IMR-90 (cell line): ENCODE measurements around the gene PAPSS1. TPM values are rescaled to one million over a fixed set of nuclear protein-coding genes. Genes with fewer than 3 reads are reported as not detected.

ENCODE experiments used
- ATAC-seq: fragments of 200-7000 bp; cut with Tn5 transposase; 2 replicates; pipeline ENCODE4 v1.9.1; 2020; ENCODE audit warnings: low read depth, mild to moderate bottlenecking, moderate library complexity
- BruUV-seq: library from RNA; stranded (reverse); fragments of 400-500 nt; replicated peaks from 2 replicates; lab custom pipeline; 2021; lab: Mats Ljungman, UMichigan
- CTCF ChIA-PET: fragments of 300-600 bp; formaldehyde crosslinking; extraction: SDS; loops from one replicate; lab custom pipeline; 2021; ENCODE audit warnings: antibody characterized with exemption; lab: Yijun Ruan, JAX
- POLR2A ChIA-PET: fragments of 300-600 bp; sonication (Branson Sonifier 250); formaldehyde crosslinking; loops from one replicate; lab custom pipeline; 2022; ENCODE audit warnings: antibody characterized with exemption; ENCODE audit not compliant: unreplicated experiment; lab: Charles Lee
- DNase-seq: peaks from one replicate; pipeline ENCODE4 v3.0.0; 2013
- H2AFZ ChIP-seq: replicated peaks from 2 replicates; pipeline ENCODE3; 2013; ENCODE audit warnings: low read length, mild to moderate bottlenecking; ENCODE audit not compliant: poor library complexity
- H2AK5ac ChIP-seq: 2 replicates; pipeline ENCODE4 v1.6.1; 2013; ENCODE audit warnings: low read depth, low read length, inconsistent platforms
- H2AK9ac ChIP-seq: replicated peaks from 2 replicates; pipeline ENCODE3; 2013; ENCODE audit warnings: mild to moderate bottlenecking, low read depth, low read length, moderate library complexity; ENCODE audit not compliant: poor library complexity
- H2BK120ac ChIP-seq: 2 replicates; pipeline ENCODE4 v1.6.1; 2013; ENCODE audit warnings: low read depth, low read length, inconsistent platforms
- H2BK15ac ChIP-seq: 3 replicates; pipeline ENCODE4 v1.6.1; 2013; ENCODE audit warnings: low read depth, low read length, inconsistent platforms
- H2BK20ac ChIP-seq: 2 replicates; pipeline ENCODE4 v1.6.1; 2013; ENCODE audit warnings: low read depth, mild to moderate bottlenecking, inconsistent platforms, low read length, moderate library complexity
- H2BK5ac ChIP-seq: 2 replicates; pipeline ENCODE4 v1.6.1; 2013; ENCODE audit warnings: mild to moderate bottlenecking, low read depth, low read length, inconsistent platforms; ENCODE audit not compliant: poor library complexity, severe bottlenecking
- H3K14ac ChIP-seq: replicated peaks from 2 replicates; pipeline ENCODE4 v1.6.1; 2013; ENCODE audit warnings: low read depth, low read length, inconsistent platforms
- H3K18ac ChIP-seq: 2 replicates; pipeline ENCODE4 v1.6.1; 2013; ENCODE audit warnings: low read depth, low read length, control low read depth
- H3K23ac ChIP-seq: 2 replicates; pipeline ENCODE4 v1.6.1; 2013; ENCODE audit warnings: low read depth, low read length, inconsistent platforms
- H3K27ac ChIP-seq: 2 replicates; pipeline ENCODE4 v1.5.1; 2013; ENCODE audit warnings: mild to moderate bottlenecking, control low read depth, low read length; ENCODE audit not compliant: insufficient read depth
- H3K27me3 ChIP-seq: 2 replicates; pipeline ENCODE4 v1.6.1; 2013; ENCODE audit warnings: low read length; ENCODE audit not compliant: control insufficient read depth, insufficient read depth
- H3K36me3 ChIP-seq: 2 replicates; pipeline ENCODE4 v1.6.1; 2013; ENCODE audit warnings: low read length, mixed read lengths; ENCODE audit not compliant: control insufficient read depth, insufficient read depth
- H3K4ac ChIP-seq: 2 replicates; pipeline ENCODE4 v1.6.1; 2013; ENCODE audit warnings: low read depth, low read length, inconsistent platforms
- H3K4me1 ChIP-seq: 2 replicates; pipeline ENCODE4 v1.6.1; 2013; ENCODE audit warnings: low read length, mixed read lengths; ENCODE audit not compliant: control insufficient read depth, insufficient read depth
- H3K4me2 ChIP-seq: 2 replicates; pipeline ENCODE4 v1.6.1; 2013; ENCODE audit warnings: low read depth, mild to moderate bottlenecking, control low read depth, low read length, moderate library complexity
- H3K4me3 ChIP-seq: 2 replicates; pipeline ENCODE4 v1.5.1; 2013; ENCODE audit warnings: low read depth, mild to moderate bottlenecking, control low read depth, low read length, moderate library complexity; ENCODE audit not compliant: insufficient read depth
- H3K56ac ChIP-seq: 2 replicates; pipeline ENCODE4 v1.6.1; 2013; ENCODE audit warnings: low read length, inconsistent platforms; ENCODE audit not compliant: insufficient read depth; ENCODE audit errors: extremely low read depth
- H3K79me1 ChIP-seq, 2 experiments: 2 replicates each; pipeline ENCODE4 v1.6.1; 2013; ENCODE audit warnings: low read length in 2 of 2, inconsistent platforms in 1 of 2, low read depth in 1 of 2
- H3K9ac ChIP-seq: 2 replicates; pipeline ENCODE4 v1.6.1; 2013; ENCODE audit warnings: low read depth, low read length, control low read depth
- H3K9me1 ChIP-seq: 2 replicates; pipeline ENCODE4 v1.6.1; 2013; ENCODE audit warnings: low read length, inconsistent platforms; ENCODE audit not compliant: insufficient read depth
- H3K9me3 ChIP-seq: 2 replicates; pipeline ENCODE4 v1.6.1; 2013; ENCODE audit warnings: low read length; ENCODE audit not compliant: control insufficient read depth, insufficient read depth
- H4K20me1 ChIP-seq: 2 replicates; pipeline ENCODE4 v1.6.1; 2013; ENCODE audit warnings: low read length, inconsistent platforms; ENCODE audit not compliant: insufficient read depth
- H4K5ac ChIP-seq: 2 replicates; pipeline ENCODE4 v1.6.1; 2013; ENCODE audit warnings: mild to moderate bottlenecking, low read depth, low read length, control low read depth
- H4K8ac ChIP-seq, 2 experiments: 2 replicates each; pipeline ENCODE4 v1.6.1; 2013; ENCODE audit warnings: low read depth in 2 of 2, low read length in 2 of 2, control low read depth in 1 of 2, inconsistent platforms in 1 of 2
- H4K91ac ChIP-seq: 2 replicates; pipeline ENCODE4 v1.6.1; 2013; ENCODE audit warnings: low read depth, low read length, inconsistent platforms; ENCODE audit not compliant: insufficient read depth
- BHLHE40 ChIP-seq: fragments of 150-350 bp; IDR thresholded peaks from 2 replicates; pipeline ENCODE4 v1.6.1; 2016; ENCODE audit warnings: mild to moderate bottlenecking, low read depth, low read length
- CEBPB ChIP-seq: IDR thresholded peaks from 2 replicates; pipeline ENCODE4 v1.6.1; 2012; ENCODE audit warnings: low read depth, low read length, improper control_type of control experiment
- CHD1 ChIP-seq: IDR thresholded peaks from 2 replicates; pipeline ENCODE4 v1.6.1; 2012; ENCODE audit warnings: low read depth, low read length, improper control_type of control experiment
- ELK1 ChIP-seq: fragments of 150-350 bp; IDR thresholded peaks from 2 replicates; pipeline ENCODE4 v1.6.1; 2016; ENCODE audit warnings: low read depth, mild to moderate bottlenecking, low read length, moderate library complexity, borderline replicate concordance
- FOS ChIP-seq: fragments of 150-350 bp; IDR thresholded peaks from 2 replicates; pipeline ENCODE4 v1.6.1; 2016; ENCODE audit warnings: low read depth, low read length
- MAFK ChIP-seq: IDR thresholded peaks from 2 replicates; pipeline ENCODE4 v1.6.1; 2012; ENCODE audit warnings: low read depth, low read length, improper control_type of control experiment
- MAZ ChIP-seq: IDR thresholded peaks from 2 replicates; pipeline ENCODE4 v1.6.1; 2012; ENCODE audit warnings: low read depth, mild to moderate bottlenecking, low read length, improper control_type of control experiment, moderate library complexity, borderline replicate concordance
- MXI1 ChIP-seq: IDR thresholded peaks from 2 replicates; pipeline ENCODE4 v1.6.1; 2012; ENCODE audit warnings: low read depth, mild to moderate bottlenecking, low read length, moderate library complexity, borderline replicate concordance
- NFE2L2 ChIP-seq: fragments of 150-350 bp; IDR thresholded peaks from 2 replicates; pipeline ENCODE4 v1.6.1; 2016; ENCODE audit warnings: low read depth, mild to moderate bottlenecking, low read length
- POLR2A ChIP-seq: IDR thresholded peaks from 2 replicates; pipeline ENCODE4 v1.6.1; 2012; ENCODE audit warnings: mild to moderate bottlenecking, low read depth, low read length
- RAD21 ChIP-seq: IDR thresholded peaks from 2 replicates; pipeline ENCODE4 v1.6.1; 2012; ENCODE audit warnings: low read length, improper control_type of control experiment
- RFX5 ChIP-seq: IDR thresholded peaks from 2 replicates; pipeline ENCODE4 v1.8.0; 2012; ENCODE audit warnings: low read depth, mild to moderate bottlenecking, low read length, moderate library complexity
- USF2 ChIP-seq: fragments of 150-350 bp; IDR thresholded peaks from 2 replicates; pipeline ENCODE4 v1.6.1; 2017; ENCODE audit warnings: mild to moderate bottlenecking, antibody characterized with exemption, low read length, low read depth
- WGBS, 2 experiments: methylation state at CpG; one replicate each; pipeline versions ENCODE4 v1.1.5 to v1.1.7; 2013; ENCODE audit warnings: missing lambda C conversion rate in 2 of 2; ENCODE audit not compliant: insufficient read length in 1 of 2; ENCODE audit errors: extremely low coverage in 2 of 2; 5-methylcytosine and 5-hydroxymethylcytosine counted together
- dilution Hi-C: fragments of 300-500 bp; cut with HindIII; formaldehyde crosslinking; loops from one replicate; pipeline ENCODE4 v1.14.3; 2018; ENCODE audit warnings: low sequenced_read_pairs; ENCODE audit not compliant: unreplicated experiment
- in situ Hi-C: fragments of 300-500 bp; cut with MboI; formaldehyde crosslinking; loops from 3 replicates; pipeline ENCODE4 v1.14.3; 2019; ENCODE audit warnings: low sequenced_read_pairs, inconsistent platforms, mixed read lengths
- intact Hi-C: fragments of 100-400 bp; cut with micrococcal nuclease; formaldehyde crosslinking; loops from 2 replicates; pipeline ENCODE4 v1.10.0; 2022
- polyA plus RNA-seq, 3 experiments: library from polyadenylated mRNA; depleted of rRNA; stranded (reverse); fragments of >200 nt; gene quantifications; 2 replicates each; pipeline ENCODE4 v1.2.3, GENCODE V29; 2012; ENCODE audit warnings: low replicate concordance in 1 of 3
- total RNA-seq: library from RNA; depleted of rRNA; stranded (reverse); fragments of >200 nt; gene quantifications from 2 replicates; pipeline ENCODE4 v1.2.3, GENCODE V29; 2012

Gene PAPSS1
- total and polyA plus RNA-seq, 2 of the 4 experiments (the other 2 are of a cell fraction): 71.8 to 82.8 TPM

GRCh38 chr4:107599841-107600240, 120.2 kb downstream of the PAPSS1 start:
- H3K27me3 ChIP-seq: no peaks in the 10 kb centered on the region
- no peaks in the 10 kb centered on the region for H3K36me3 ChIP-seq
- no peak overlapping the region for H3K9ac ChIP-seq
- ATAC-seq (no peak), DNase-seq (no peak)
- 0 out of 2 replicates have a peak overlapping the region, but pooled peaks have one; percentile 31 for H3K14ac ChIP-seq
- no peak overlapping the region for H3K27ac ChIP-seq
- H3K56ac ChIP-seq: no peak overlapping the region
- POLR2A ChIA-PET: no interaction called here
- no peaks in the 10 kb centered on the region for H3K79me1 ChIP-seq
- H3K18ac ChIP-seq: peak overlapping the region; percentile 12
- H3K4me2 ChIP-seq: no peak overlapping the region
- H3K4me1 ChIP-seq: peaks cover 10% of the 10 kb centered on the region
- no TSS peak for BruUV-seq
- no peak overlapping the region for H2AK9ac ChIP-seq
- peak overlapping the region; percentile 20; the same call in 1 of the 2 replicates for H3K4ac ChIP-seq
- H4K8ac ChIP-seq: peak overlapping the region; percentile 2 to 6; a peak in 1 of 4 replicates
- no peaks in the 10 kb centered on the region for H4K20me1 ChIP-seq
- H4K91ac ChIP-seq: peak overlapping the region; percentile 69
- intact Hi-C loops (no loop called here), dilution Hi-C loops (no loop called here), in situ Hi-C loops (no loop called here)
- H3K9me3 ChIP-seq: no peaks in the 10 kb centered on the region
- 0 out of 2 replicates have a peak, but pooled peaks cover 5% of the 10 kb centered on the region for H3K9me1 ChIP-seq
- peak overlapping the region; percentile 35 for H2BK120ac ChIP-seq
- H3K4me3 ChIP-seq: no peak overlapping the region
- H4K5ac ChIP-seq: peak overlapping the region; percentile 6
- TF ChIP-seq POLR2A (no peak), MXI1 (no peak), MAZ (no peak), MAFK (no peak), BHLHE40 (no peak), RFX5 (no peak), ELK1 (no peak), CEBPB (no peak), FOS (no peak), RAD21 (no peak), USF2 (no peak), CHD1 (no peak), NFE2L2 (no peak)
- H3K23ac ChIP-seq: no peak overlapping the region
- no peak overlapping the region for H2AK5ac ChIP-seq
- peak overlapping the region; percentile 58 for H2BK20ac ChIP-seq
- H2BK15ac ChIP-seq: no peak overlapping the region
- no peak overlapping the region for H2AFZ ChIP-seq
- WGBS, 2 experiments: no CpG with 5 or more reads among the region's 3 CpGs
- H2BK5ac ChIP-seq: no peak overlapping the region
- CTCF ChIA-PET: interaction anchor here (0.6 to 1.2 kb wide), 2 partner anchors 24 to 50 kb away, joined by 3 read pairs; no protein-coding TSS in a partner anchor
